ENCODE data around the gene EXOC6B. TPM values are rescaled to one million over a fixed set of nuclear protein-coding genes. Genes with fewer than 3 reads are reported as not detected.
A peak's percentile ranks its signal among the peaks of the same experiment; 100 is the strongest.

The EXOC6B gene
- total RNA-seq, 1 donor from 2014 or later: 45.3 TPM

DNA sequence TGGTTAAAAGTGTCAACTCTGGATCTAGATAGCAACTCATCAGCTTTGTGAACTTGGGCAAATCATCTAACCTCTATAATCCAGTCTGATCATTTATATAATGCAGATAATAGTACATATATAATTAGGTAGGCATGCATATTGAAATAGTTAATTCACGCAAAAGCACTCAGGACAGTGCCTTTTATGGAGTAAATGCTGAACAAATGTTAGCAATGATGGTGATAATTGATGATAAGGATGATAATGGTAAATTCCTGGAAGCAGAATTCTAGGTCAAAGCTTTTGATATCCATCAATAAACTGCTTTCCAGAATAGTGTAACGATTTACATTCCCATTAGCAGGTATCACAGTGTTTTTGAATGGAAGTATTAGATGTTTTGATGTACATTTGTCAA lies 618.5 kb downstream of the EXOC6B start:
- DNase-seq: no peak

- no peak for DNase-seq
These were observed 620.3 kb downstream of the EXOC6B start for GRCh38 chr2:72205504-72205881.

DNA sequence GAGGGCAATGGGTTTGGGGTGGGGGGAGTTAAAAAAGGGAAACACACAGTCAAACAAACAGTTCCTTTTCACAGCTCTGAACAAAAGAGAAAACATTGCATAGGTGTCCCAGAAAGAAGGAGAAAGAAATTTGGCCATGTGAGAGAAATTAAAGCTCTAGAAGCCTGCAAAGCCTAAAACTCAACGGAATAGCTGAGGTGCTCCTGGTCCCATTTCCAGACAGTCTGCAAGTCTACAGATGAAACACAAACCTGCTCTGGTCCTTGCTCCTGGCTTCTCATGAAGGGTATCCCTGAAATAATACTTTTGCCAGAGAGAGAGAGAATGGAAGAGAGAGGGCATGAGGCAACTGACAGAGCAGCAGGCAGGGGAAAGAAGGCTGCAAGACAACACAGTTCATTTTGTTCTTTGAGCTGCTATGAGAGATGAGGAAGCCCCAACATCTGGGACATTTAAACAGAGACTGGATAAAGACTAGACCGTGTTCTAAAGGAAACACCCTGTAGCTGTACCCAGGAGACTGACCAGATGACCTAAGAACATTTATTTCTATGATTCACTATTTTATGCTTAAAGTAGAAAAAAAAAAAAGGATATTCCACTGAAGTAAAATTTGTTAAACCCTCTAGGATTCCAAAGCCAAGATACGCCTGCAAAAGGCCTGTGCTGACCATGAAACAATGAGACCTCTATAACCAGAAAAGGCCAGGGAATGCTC lies 620.9 kb downstream of the EXOC6B start:
- DNase-seq: peak; percentile 28

GRCh38 chr2:72204156-72204785 lies 621.6 kb downstream of the EXOC6B start:
- DNase-seq: no peak

- DNase-seq: no peak
These were observed 627.1 kb downstream of the EXOC6B start for GRCh38 chr2:72198532-72199241.

DNA sequence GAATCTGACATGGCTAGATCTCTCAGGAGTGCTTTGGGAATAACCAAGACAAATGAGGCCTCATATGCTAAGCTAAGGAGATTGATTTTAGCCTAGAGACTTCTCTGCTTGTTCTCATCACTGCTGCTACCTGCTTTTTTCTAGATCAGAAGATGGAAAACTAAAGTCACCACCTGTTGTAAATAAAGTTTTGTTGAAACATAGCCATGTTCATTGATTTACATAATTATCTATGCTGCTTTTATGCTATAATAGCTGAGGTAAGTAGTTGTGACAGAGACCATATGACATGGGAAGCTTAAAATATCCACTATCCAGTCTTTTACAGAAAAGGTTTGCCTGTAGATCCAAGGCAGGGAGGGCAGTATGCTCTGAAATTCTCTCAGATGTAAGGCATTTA lies 632.1 kb downstream of the EXOC6B start:
- DNase-seq: no peak

- DNase-seq: no peak
These were observed 634.4 kb downstream of the EXOC6B start for GRCh38 chr2:72191441-72191840.

- DNase-seq: no peak
These were observed 640.6 kb downstream of the EXOC6B start for GRCh38 chr2:72185206-72185605.

GRCh38 chr2:72183466-72183865 lies 642.4 kb downstream of the EXOC6B start:
- no peak for DNase-seq

- DNase-seq: no peak
These were observed 642.8 kb downstream of the EXOC6B start for GRCh38 chr2:72183016-72183415.

DNA sequence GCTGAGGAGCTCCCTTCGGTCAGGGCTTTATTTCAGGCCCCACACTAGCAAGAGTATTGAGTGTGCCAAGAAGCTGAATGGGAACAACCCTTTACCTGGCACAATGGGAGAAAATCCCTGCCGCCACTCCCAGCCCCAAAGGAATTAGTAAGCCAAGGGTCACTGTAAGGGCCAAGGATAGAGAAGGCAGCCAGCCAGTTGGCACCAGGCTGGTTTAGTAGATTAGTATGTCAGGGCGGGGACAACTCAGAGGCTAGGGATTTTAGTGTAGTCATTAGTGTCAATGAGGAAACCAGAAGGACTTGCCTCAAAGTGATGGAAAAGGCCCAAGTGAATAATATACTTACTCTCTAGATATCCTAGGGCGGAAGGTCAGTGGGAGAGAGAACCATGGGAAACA lies 643.3 kb downstream of the EXOC6B start:
- no peak for DNase-seq

GRCh38 chr2:72181616-72182015 lies 644.2 kb downstream of the EXOC6B start:
- DNase-seq: no peak

GRCh38 chr2:72180351-72180750 lies 645.5 kb downstream of the EXOC6B start:
- DNase-seq: no peak

DNA sequence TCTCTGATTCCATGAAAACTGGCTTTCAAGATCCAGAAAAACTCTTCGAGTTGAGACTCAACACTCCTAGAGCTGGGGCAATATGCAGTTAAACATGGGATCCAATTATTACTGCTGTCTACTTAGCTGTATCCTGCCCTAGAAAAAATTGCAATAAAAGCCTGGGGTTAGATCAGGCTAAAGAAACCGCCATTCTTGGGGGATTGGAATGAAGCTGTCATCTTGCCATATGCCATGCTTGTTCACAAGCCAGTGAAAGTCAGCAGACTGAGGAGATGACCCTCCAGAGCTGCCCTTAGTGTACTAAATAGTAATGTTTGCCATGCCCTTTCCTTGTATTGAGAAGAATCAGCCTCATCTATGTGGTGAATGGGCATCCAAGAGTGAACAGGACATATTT lies 647.3 kb downstream of the EXOC6B start:
- no peak for DNase-seq

GRCh38 chr2:72176281-72176680 lies 649.6 kb downstream of the EXOC6B start:
- no peak for DNase-seq

- no peak for DNase-seq
These were observed 650.2 kb downstream of the EXOC6B start for GRCh38 chr2:72175636-72176035.

DNA sequence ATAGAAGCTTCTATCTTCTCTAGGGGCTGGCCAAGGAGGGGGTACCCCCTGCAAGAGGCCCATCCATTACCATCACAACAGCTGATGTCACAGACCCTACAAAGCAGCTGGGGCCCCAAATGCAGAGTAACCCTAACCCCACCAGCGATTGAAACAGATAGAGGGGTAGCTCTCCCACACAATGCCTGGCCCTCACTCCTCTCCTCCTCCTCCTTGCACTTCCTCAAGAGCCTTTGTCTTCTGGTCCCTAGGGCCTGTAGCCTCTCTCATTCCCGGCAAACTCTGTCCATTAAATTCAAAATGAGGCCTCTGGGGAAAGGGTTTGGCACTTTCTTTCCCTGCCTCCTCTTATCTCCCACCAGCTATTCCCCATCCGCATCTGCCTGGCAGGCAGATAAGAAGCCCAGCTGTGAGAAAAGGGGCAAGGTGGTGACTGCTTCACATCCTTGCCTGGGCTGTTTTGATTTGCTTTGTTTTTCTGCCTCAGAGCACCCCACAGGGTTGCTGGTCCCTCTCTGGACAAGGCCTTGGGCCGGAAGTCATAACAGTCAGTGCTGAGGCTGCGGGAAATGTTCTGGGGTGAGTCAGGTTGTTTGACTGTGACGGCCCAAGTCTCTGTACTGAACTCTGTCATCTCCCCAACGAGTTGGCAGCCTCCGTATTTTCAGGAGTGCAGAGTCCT lies 652.1 kb downstream of the EXOC6B start:
- no peak for DNase-seq

DNA sequence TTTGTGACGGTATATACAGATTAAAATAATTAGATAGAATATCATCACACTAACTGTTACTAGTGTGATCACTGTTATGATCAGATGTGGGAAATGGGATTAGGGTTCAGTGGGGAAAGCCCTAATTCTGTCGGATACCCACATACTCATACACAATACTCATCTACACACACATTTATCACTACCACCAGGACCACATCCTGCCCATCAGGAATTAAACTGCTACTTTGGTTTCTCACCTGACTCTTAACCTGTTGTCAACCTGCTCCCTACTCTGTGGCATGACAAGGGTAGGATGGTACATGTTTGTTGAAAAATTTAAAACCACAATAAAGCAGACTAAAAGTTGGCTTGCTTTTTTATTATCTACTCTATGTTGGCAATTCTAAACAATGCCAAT lies 653.4 kb downstream of the EXOC6B start:
- no peak for DNase-seq

GRCh38 chr2:72166279-72166678 lies 659.6 kb downstream of the EXOC6B start:
- DNase-seq: no peak

GRCh38 chr2:72165792-72166191 lies 660.0 kb downstream of the EXOC6B start:
- no peak for DNase-seq

DNA sequence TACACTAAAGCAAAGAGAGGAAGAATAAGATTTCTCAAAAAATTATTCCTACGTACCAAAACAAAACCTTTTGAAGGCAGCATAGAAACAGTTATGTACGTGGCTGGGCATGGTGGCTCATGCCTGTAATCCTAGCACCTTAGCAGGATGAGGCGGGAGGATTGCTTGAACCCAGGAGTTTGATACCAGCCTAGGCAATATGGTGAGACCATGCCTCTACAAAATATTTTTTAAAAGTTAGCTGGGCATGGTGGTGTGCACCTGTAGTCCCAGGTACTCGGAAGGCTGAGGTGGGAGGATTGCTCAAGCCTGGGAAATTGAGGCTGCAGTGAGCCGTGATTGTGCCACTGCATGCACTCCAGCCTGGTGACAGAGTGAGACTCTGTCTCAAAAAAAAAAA lies 663.3 kb downstream of the EXOC6B start:
- DNase-seq: no peak

GRCh38 chr2:72159211-72159993 lies 666.4 kb downstream of the EXOC6B start:
- DNase-seq: no peak

Measured in skin of body (tissue), 2 donors.